ENCODE measurements around the gene YKT6.

GRCh38 chr7:44197474-44197873 lies 3.3 kb upstream of the YKT6 start:
- TF ChIP-seq CTCF (conservative IDR thresholded peaks at IDR 0.05; ENCODE audit: low read length), result no peak
- no peak for TF ChIP-seq EZH2phosphoT487 (IDR thresholded peaks at IDR 0.05; ENCODE audit: borderline replicate concordance)
